HCT116 (cell line): ENCODE data around the gene XPC. TPM values are rescaled to one million over a fixed set of nuclear protein-coding genes. Genes with fewer than 3 reads are reported as not detected.

Experiments
- ATAC-seq: fragments of 200-7000 bp; cut with Tn5 transposase; 2 replicates; pipeline ENCODE4 v1.9.1; 2020; ENCODE audit warnings: mild to moderate bottlenecking, moderate library complexity
- BruUV-seq: library from RNA; stranded (reverse); fragments of 400-500 nt; replicated peaks from 2 replicates; lab custom pipeline; 2021; lab: Mats Ljungman, UMichigan
- CTCF ChIA-PET: fragments of 300-600 bp; sonication (Branson Sonifier 250); formaldehyde crosslinking; loops from one replicate; lab custom pipeline; 2021; ENCODE audit warnings: antibody characterized with exemption; lab: Charles Lee
- POLR2A ChIA-PET: fragments of 300-600, 350-600 bp; sonication (Branson Sonifier 250); formaldehyde crosslinking; loops from one replicate; lab custom pipeline; 2021; ENCODE audit warnings: antibody characterized with exemption; lab: Charles Lee
- RAD21 ChIA-PET, 2 experiments: fragments of 300-600 bp; sonication (Branson Sonifier 250); formaldehyde crosslinking; loops; one replicate each; lab custom pipeline; 2023; ENCODE audit warnings: low total read pairs in 2 of 2; ENCODE audit not compliant: uncharacterized antibody in 2 of 2, unreplicated experiment in 2 of 2, low non-redundant PET in 1 of 2; lab: Charles Lee
- DNase-seq: peaks from one replicate; pipeline ENCODE4 v3.0.0-alpha.2; 2010; ENCODE audit warnings: low read depth, low spot score
- H2AFZ ChIP-seq: fragments of 200-600 bp; shearing (Covaris generic), sonication (generic); 2 replicates; pipeline ENCODE4 v1.6.1; 2017; ENCODE audit warnings: low read depth, mixed run types, mixed read lengths, antibody characterized with exemption, low read length; ENCODE audit not compliant: poor library complexity, severe bottlenecking
- H3K27ac ChIP-seq: 2 replicates; pipeline ENCODE4 v1.5.1; 2012; ENCODE audit warnings: low read depth, low read length
- H3K27me3 ChIP-seq: fragments of 200-600 bp; sonication (generic); 2 replicates; pipeline ENCODE4 v1.6.1; 2016; ENCODE audit warnings: mixed run types, low read length, mixed read lengths; ENCODE audit not compliant: insufficient read depth
- H3K36me3 ChIP-seq, 2 experiments: fragments of 200-500 bp in 1 of 2; fragments of 200-600 bp in 1 of 2; sonication (Bioruptor generic) in 1 of 2; sonication (generic) in 1 of 2; 2 replicates each; pipeline versions ENCODE4 v1.5.1 to v1.6.1; 2014 to 2016; ENCODE audit warnings: low read length in 2 of 2, inconsistent platforms in 1 of 2, mixed read lengths in 1 of 2, mixed run types in 1 of 2; ENCODE audit not compliant: insufficient read depth in 2 of 2, control insufficient read depth in 1 of 2
- H3K4me1 ChIP-seq, 2 experiments: fragments of 200-600 bp in 1 of 2; sonication (generic) in 1 of 2; 2 replicates each; pipeline versions ENCODE4 v1.5.1 to v1.6.1; 2012 to 2017; ENCODE audit warnings: low read length in 2 of 2, inconsistent platforms in 1 of 2, mild to moderate bottlenecking in 1 of 2, mixed read lengths in 1 of 2, mixed run types in 1 of 2, moderate library complexity in 1 of 2; ENCODE audit not compliant: insufficient read depth in 2 of 2, control insufficient read depth in 1 of 2
- H3K4me2 ChIP-seq: fragments of 200-600 bp; sonication (generic); 2 replicates; pipeline ENCODE4 v1.6.1; 2017; ENCODE audit warnings: mixed run types, low read length, mixed read lengths
- H3K4me3 ChIP-seq, 2 experiments: fragments of 200-600 bp in 1 of 2; sonication (generic) in 1 of 2; replicated peaks in 1 of 2; 2 replicates each; pipeline ENCODE4 v1.5.1; 2011 to 2016; ENCODE audit warnings: low read length in 2 of 2, control low read depth in 1 of 2, low read depth in 1 of 2, mild to moderate bottlenecking in 1 of 2, mixed read lengths in 1 of 2, mixed run types in 1 of 2
- H3K79me2 ChIP-seq: fragments of 200-600 bp; sonication (generic); 2 replicates; pipeline ENCODE4 v1.6.1; 2017; ENCODE audit warnings: mild to moderate bottlenecking, mixed run types, low read length, moderate library complexity, mixed read lengths; ENCODE audit not compliant: insufficient read depth
- H3K9ac ChIP-seq: fragments of 200-600 bp; sonication (generic); 2 replicates; pipeline ENCODE4 v1.6.1; 2016; ENCODE audit warnings: low read length, mixed read lengths
- H3K9me2 ChIP-seq: fragments of 200-600 bp; sonication (generic), shearing (Covaris generic); 2 replicates; pipeline ENCODE4 v1.6.1; 2017; ENCODE audit warnings: mixed run types, mild to moderate bottlenecking, moderate library complexity; ENCODE audit not compliant: insufficient read depth
- H3K9me3 ChIP-seq, 2 experiments: fragments of 200-500 bp in 1 of 2; fragments of 200-600 bp in 1 of 2; sonication (Bioruptor generic) in 1 of 2; sonication (generic) in 1 of 2; 2 replicates each; pipeline ENCODE4 v1.6.1; 2014 to 2017; ENCODE audit warnings: low read length in 2 of 2, mixed read lengths in 2 of 2, inconsistent platforms in 1 of 2, low read depth in 1 of 2, mild to moderate bottlenecking in 1 of 2, mixed run types in 1 of 2, moderate library complexity in 1 of 2; ENCODE audit not compliant: control insufficient read depth in 1 of 2, insufficient read depth in 1 of 2
- H4K20me1 ChIP-seq: fragments of 200-600 bp; sonication (generic), shearing (Covaris generic); 2 replicates; pipeline ENCODE4 v1.6.1; 2017; ENCODE audit warnings: mixed run types, mild to moderate bottlenecking, moderate library complexity; ENCODE audit not compliant: insufficient read depth
- CEBPB ChIP-seq: IDR thresholded peaks from 2 replicates; pipeline ENCODE4 v1.6.1; 2012; ENCODE audit warnings: low read depth
- EZH2 ChIP-seq: fragments of 200-600 bp; sonication (generic); IDR thresholded peaks from 2 replicates; pipeline ENCODE4 v1.6.1; 2017; ENCODE audit warnings: antibody characterized with exemption, mixed run types
- EZH2phosphoT487 ChIP-seq: fragments of 200-600 bp; IDR thresholded peaks from 2 replicates; pipeline ENCODE4 v1.6.1; 2018; ENCODE audit warnings: antibody characterized with exemption, borderline replicate concordance
- FOSL1 ChIP-seq: IDR thresholded peaks from 2 replicates; pipeline ENCODE4 v1.6.1; 2012; ENCODE audit warnings: low read depth
- POLR2AphosphoS5 ChIP-seq: IDR thresholded peaks from 2 replicates; pipeline ENCODE4 v1.6.1; 2011; ENCODE audit warnings: mild to moderate bottlenecking, low read depth, low read length, moderate library complexity
- SP1 ChIP-seq: IDR thresholded peaks from 2 replicates; pipeline ENCODE4 v1.6.1; 2012; ENCODE audit warnings: low read depth
- TCF7L2 ChIP-seq: IDR thresholded peaks from 2 replicates; pipeline ENCODE4 v1.7.0; 2011; ENCODE audit warnings: borderline replicate concordance, inconsistent platforms; ENCODE audit not compliant: insufficient read depth, insufficient read length; ENCODE audit errors: extremely low read depth
- ZFX ChIP-seq: fragments of 450-650 bp; IDR thresholded peaks from 2 replicates; pipeline ENCODE4 v1.6.1; 2017
- ZNF274 ChIP-seq: fragments of 200-500 bp; sonication (Bioruptor generic); IDR thresholded peaks from 2 replicates; pipeline ENCODE4 v1.6.1; 2014; ENCODE audit warnings: mild to moderate bottlenecking, low read depth, low read length, inconsistent platforms
- intact Hi-C: fragments of 100-400 bp; cut with micrococcal nuclease; formaldehyde crosslinking; loops from 2 replicates; pipeline ENCODE4 v1.10.0; 2022
- total RNA-seq: library from RNA; stranded (reverse); gene quantifications from one replicate; pipeline ENCODE4 v1.2.1, GENCODE V29; 2021; ENCODE audit not compliant: unreplicated experiment
- TF ChIP-seq, protein P1 (sequence below): IDR thresholded peaks from 2 replicates; pipeline ENCODE4 v1.6.1; 2011; ENCODE audit warnings: mild to moderate bottlenecking, low read length, moderate library complexity; ENCODE audit not compliant: insufficient replicate concordance; ENCODE audit errors: extremely low read depth
- TF ChIP-seq, protein P2 (sequence below): IDR thresholded peaks from 2 replicates; pipeline ENCODE4 v1.6.1; 2012; ENCODE audit warnings: low read depth
- TF ChIP-seq, protein P3 (sequence below), 3 experiments: fragments of 200-600 bp in 1 of 3; sonication (generic) in 1 of 3; IDR thresholded peaks in 2 of 3; conservative IDR thresholded peaks in 1 of 3; 2 replicates each; pipeline ENCODE4 v1.5.1; 2012 to 2017; ENCODE audit warnings: low read depth in 2 of 3, low read length in 2 of 3, antibody characterized with exemption in 1 of 3, borderline replicate concordance in 1 of 3, control low read depth in 1 of 3, mild to moderate bottlenecking in 1 of 3, mixed read lengths in 1 of 3, mixed run types in 1 of 3, moderate library complexity in 1 of 3; ENCODE audit not compliant: insufficient read depth in 1 of 3
- TF ChIP-seq, protein P4 (sequence below): IDR thresholded peaks from 2 replicates; pipeline ENCODE4 v1.6.1; 2012

The XPC gene
- total RNA-seq, 1 experiment from 2014 or later = 29.5 TPM

DNA sequence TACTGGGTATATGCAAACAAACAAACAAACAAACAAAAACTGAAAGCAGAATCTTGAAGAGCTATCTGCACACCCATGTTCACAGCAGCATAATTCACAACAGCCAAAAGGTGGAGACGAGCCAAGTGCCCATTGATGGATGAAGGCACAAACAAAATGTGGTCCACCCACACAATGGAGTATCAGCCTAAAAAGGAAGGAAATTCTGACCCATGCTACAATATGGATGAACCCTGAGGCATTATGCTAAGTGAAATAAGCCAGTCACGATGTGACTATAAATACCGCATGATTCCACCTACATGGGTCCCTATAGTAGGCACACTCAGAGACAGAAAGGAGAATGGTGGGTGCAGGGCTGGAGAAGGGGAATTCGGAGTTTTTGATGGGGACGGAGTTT lies 24.1 kb downstream of the XPC start:
- no TSS peak for BruUV-seq
- Histone ChIP-seq H3K9me3 (no peaks in the 10 kb centered on the region), H3K4me2 (no peak overlapping the region), H3K79me2 (no peaks in the 10 kb centered on the region), H3K27me3 (no peaks in the 10 kb centered on the region), H4K20me1 (no peaks in the 10 kb centered on the region), H3K4me3 (no peak overlapping the region), H3K36me3 (peaks cover 20 to 34% of the 10 kb centered on the region in 2 experiments; a peak in 3 of 4 replicates), H3K4me1 (no peaks in the 10 kb centered on the region), H3K9me2 (no peaks in the 10 kb centered on the region), H2AFZ (no peak overlapping the region), H3K9ac (no peak overlapping the region), H3K27ac (no peak overlapping the region)
- DNase-seq (no peak), ATAC-seq (no peak)
- ChIA-PET RAD21 (no interaction called here), CTCF (no interaction called here), POLR2A (no interaction called here)
- intact Hi-C loops = no loop called here
- no peak for TF ChIP-seq EZH2
- TF ChIP-seq, protein P1, sequence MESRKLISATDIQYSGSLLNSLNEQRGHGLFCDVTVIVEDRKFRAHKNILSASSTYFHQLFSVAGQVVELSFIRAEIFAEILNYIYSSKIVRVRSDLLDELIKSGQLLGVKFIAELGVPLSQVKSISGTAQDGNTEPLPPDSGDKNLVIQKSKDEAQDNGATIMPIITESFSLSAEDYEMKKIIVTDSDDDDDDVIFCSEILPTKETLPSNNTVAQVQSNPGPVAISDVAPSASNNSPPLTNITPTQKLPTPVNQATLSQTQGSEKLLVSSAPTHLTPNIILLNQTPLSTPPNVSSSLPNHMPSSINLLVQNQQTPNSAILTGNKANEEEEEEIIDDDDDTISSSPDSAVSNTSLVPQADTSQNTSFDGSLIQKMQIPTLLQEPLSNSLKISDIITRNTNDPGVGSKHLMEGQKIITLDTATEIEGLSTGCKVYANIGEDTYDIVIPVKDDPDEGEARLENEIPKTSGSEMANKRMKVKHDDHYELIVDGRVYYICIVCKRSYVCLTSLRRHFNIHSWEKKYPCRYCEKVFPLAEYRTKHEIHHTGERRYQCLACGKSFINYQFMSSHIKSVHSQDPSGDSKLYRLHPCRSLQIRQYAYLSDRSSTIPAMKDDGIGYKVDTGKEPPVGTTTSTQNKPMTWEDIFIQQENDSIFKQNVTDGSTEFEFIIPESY = no peak
- TF ChIP-seq ZNF274 = no peak
- TF ChIP-seq SP1 = no peak
- no peak for TF ChIP-seq TCF7L2
- TF ChIP-seq, protein P2, sequence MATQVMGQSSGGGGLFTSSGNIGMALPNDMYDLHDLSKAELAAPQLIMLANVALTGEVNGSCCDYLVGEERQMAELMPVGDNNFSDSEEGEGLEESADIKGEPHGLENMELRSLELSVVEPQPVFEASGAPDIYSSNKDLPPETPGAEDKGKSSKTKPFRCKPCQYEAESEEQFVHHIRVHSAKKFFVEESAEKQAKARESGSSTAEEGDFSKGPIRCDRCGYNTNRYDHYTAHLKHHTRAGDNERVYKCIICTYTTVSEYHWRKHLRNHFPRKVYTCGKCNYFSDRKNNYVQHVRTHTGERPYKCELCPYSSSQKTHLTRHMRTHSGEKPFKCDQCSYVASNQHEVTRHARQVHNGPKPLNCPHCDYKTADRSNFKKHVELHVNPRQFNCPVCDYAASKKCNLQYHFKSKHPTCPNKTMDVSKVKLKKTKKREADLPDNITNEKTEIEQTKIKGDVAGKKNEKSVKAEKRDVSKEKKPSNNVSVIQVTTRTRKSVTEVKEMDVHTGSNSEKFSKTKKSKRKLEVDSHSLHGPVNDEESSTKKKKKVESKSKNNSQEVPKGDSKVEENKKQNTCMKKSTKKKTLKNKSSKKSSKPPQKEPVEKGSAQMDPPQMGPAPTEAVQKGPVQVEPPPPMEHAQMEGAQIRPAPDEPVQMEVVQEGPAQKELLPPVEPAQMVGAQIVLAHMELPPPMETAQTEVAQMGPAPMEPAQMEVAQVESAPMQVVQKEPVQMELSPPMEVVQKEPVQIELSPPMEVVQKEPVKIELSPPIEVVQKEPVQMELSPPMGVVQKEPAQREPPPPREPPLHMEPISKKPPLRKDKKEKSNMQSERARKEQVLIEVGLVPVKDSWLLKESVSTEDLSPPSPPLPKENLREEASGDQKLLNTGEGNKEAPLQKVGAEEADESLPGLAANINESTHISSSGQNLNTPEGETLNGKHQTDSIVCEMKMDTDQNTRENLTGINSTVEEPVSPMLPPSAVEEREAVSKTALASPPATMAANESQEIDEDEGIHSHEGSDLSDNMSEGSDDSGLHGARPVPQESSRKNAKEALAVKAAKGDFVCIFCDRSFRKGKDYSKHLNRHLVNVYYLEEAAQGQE = no peak
- no peak for TF ChIP-seq FOSL1
- TF ChIP-seq, protein P3, sequence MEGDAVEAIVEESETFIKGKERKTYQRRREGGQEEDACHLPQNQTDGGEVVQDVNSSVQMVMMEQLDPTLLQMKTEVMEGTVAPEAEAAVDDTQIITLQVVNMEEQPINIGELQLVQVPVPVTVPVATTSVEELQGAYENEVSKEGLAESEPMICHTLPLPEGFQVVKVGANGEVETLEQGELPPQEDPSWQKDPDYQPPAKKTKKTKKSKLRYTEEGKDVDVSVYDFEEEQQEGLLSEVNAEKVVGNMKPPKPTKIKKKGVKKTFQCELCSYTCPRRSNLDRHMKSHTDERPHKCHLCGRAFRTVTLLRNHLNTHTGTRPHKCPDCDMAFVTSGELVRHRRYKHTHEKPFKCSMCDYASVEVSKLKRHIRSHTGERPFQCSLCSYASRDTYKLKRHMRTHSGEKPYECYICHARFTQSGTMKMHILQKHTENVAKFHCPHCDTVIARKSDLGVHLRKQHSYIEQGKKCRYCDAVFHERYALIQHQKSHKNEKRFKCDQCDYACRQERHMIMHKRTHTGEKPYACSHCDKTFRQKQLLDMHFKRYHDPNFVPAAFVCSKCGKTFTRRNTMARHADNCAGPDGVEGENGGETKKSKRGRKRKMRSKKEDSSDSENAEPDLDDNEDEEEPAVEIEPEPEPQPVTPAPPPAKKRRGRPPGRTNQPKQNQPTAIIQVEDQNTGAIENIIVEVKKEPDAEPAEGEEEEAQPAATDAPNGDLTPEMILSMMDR (IDR thresholded peaks at IDR 0.05 in 2 of 3, conservative IDR thresholded peaks at IDR 0.05 in 1 of 3; ENCODE audit: borderline replicate concordance in 1 of 3, insufficient read depth in 1 of 3, low read depth in 2 of 3, low read length in 2 of 3) = no peak
- no peak for TF ChIP-seq CEBPB
- no peak for TF ChIP-seq POLR2AphosphoS5
- TF ChIP-seq, protein P4, sequence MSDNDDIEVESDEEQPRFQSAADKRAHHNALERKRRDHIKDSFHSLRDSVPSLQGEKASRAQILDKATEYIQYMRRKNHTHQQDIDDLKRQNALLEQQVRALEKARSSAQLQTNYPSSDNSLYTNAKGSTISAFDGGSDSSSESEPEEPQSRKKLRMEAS = no peak
- TF ChIP-seq EZH2phosphoT487 = no peak
- TF ChIP-seq ZFX = no peak
